T-helper 17 cell (primary cell): ENCODE results near the gene ANKRD13A. TPM values are rescaled to one million over a fixed set of nuclear protein-coding genes. Genes with fewer than 3 reads are reported as not detected.
"Not testable (repeated sequence)": the region's sequence is repeated elsewhere in the genome, so short reads cannot be mapped to it uniquely, and the experiment has no call there.

Source experiments
- ATAC-seq: fragments of 150-1000 bp; cut with Tn5 transposase; 2 replicates; pipeline ENCODE4 v1.10.0; 2021; ENCODE audit warnings: mild to moderate bottlenecking, moderate library complexity
- DNase-seq, 3 donors: peaks; one replicate each; pipeline versions ENCODE4 v3.0.0 to v3.0.0-alpha.2; 2020 to 2021
- H3K9me3 ChIP-seq: one replicate; pipeline ENCODE4 v1.7.0; 2013; ENCODE audit warnings: low read length, mild to moderate bottlenecking; ENCODE audit not compliant: control insufficient read depth, poor library complexity, severe bottlenecking
- H3K27ac Mint-ChIP-seq: one replicate; pipeline ENCODE4 v1.8.0; 2022; ENCODE audit warnings: mild to moderate bottlenecking, moderate library complexity, mixed read lengths
- H3K27me3 Mint-ChIP-seq: one replicate; pipeline ENCODE4 v1.8.0; 2022; ENCODE audit warnings: mixed read lengths
- H3K36me3 Mint-ChIP-seq: one replicate; pipeline ENCODE4 v1.8.0; 2022; ENCODE audit warnings: low read depth, mixed read lengths
- H3K4me1 Mint-ChIP-seq: one replicate; pipeline ENCODE4 v1.8.0; 2022; ENCODE audit warnings: mild to moderate bottlenecking, mixed read lengths
- H3K4me3 Mint-ChIP-seq: one replicate; pipeline ENCODE4 v1.8.0; 2022; ENCODE audit warnings: mild to moderate bottlenecking, moderate library complexity, mixed read lengths
- total RNA-seq, 4 donors: library from RNA in 2 of 4; stranded (reverse) in 2 of 4; gene quantifications; one replicate each; pipeline ENCODE4 v1.2.3 and lab custom pipeline; 2022 to 2026

ANKRD13A gene
- total RNA-seq, 2 donors from 2014 or later, result 78.8 to 87.5 TPM

DNA sequence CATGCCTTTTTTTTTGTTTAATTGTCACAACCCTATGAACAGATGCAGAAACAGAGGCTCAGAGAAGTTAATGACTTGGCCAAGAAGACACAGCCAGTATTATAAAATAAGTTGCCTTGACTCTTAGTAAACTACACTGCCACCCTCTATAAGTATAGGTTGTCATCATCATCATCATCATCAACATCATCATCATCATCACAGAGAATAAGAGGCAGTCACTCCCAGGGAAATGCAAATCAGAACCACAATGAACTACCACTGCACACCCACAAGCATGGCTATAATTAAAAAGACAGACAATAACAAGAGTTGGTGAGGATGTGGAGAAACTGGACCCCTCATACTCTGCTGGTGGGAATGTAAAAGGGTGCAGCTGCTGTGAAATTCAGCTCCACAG is 72.3 kb downstream of the ANKRD13A start:
- Mint-ChIP-seq H3K4me1 (peaks cover 21% of the 10 kb centered on the region), H3K4me3 (no peak overlapping the region), H3K27me3 (no peaks in the 10 kb centered on the region), H3K36me3 (no peaks in the 10 kb centered on the region), H3K27ac (peak overlapping the region; percentile 72)
- ATAC-seq, result no peak
- DNase-seq, result no peak
- H3K9me3 ChIP-seq, result no peaks in the 10 kb centered on the region

DNA sequence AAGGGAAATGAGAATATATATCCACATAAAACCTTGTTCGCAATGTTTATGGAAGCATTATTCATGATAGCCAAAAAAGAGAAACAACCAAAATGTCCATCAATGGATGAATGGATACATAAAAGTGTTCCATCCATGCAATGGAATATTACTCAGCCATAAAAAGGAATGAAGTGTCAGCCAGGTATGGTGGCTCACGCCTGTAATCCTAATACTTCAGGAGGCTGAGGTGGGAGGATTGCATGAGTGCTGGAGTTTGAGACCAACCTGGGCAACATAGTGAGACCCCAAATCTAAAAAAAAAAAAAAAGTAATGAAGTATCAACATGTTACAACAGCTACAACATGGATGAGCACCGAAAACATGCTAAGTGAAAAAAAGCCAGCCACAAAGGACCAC is 72.7 kb downstream of the ANKRD13A start:
- no peaks in the 10 kb centered on the region for H3K9me3 ChIP-seq
- DNase-seq (no peak), ATAC-seq (no peak)
- H3K27ac Mint-ChIP-seq, result peak overlapping the region; percentile 72
- no peaks in the 10 kb centered on the region for H3K27me3 Mint-ChIP-seq
- peaks cover 23% of the 10 kb centered on the region for H3K4me1 Mint-ChIP-seq
- no peaks in the 10 kb centered on the region for H3K36me3 Mint-ChIP-seq
- H3K4me3 Mint-ChIP-seq, result peak overlapping the region; percentile 92

DNA sequence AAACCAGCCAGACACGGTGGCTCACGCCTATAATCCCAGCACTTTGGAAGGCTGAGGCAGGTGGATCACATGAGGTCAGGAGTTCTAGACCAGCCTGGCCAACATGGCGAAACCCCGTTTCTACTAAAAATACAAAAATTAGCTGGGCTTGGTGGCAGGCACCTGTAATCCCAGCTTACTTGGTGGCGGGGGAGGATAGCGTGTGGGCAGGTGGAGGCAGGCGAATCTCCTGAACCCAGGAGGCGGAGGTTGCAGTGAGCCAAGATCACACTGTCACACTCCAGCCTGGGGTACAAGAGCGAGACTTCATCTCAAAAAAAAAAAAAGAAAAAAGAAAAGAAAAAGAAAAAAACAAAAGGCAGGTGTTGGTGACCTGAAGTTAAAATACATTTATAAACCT is 73.4 kb downstream of the ANKRD13A start:
- Mint-ChIP-seq H3K4me1 (peaks cover 24% of the 10 kb centered on the region), H3K4me3 (peak overlapping the region; percentile 92), H3K27ac (peak overlapping the region; percentile 72)
- not testable (repeated sequence) for H3K27me3 Mint-ChIP-seq, H3K36me3 Mint-ChIP-seq, H3K9me3 ChIP-seq, ATAC-seq, DNase-seq

DNA sequence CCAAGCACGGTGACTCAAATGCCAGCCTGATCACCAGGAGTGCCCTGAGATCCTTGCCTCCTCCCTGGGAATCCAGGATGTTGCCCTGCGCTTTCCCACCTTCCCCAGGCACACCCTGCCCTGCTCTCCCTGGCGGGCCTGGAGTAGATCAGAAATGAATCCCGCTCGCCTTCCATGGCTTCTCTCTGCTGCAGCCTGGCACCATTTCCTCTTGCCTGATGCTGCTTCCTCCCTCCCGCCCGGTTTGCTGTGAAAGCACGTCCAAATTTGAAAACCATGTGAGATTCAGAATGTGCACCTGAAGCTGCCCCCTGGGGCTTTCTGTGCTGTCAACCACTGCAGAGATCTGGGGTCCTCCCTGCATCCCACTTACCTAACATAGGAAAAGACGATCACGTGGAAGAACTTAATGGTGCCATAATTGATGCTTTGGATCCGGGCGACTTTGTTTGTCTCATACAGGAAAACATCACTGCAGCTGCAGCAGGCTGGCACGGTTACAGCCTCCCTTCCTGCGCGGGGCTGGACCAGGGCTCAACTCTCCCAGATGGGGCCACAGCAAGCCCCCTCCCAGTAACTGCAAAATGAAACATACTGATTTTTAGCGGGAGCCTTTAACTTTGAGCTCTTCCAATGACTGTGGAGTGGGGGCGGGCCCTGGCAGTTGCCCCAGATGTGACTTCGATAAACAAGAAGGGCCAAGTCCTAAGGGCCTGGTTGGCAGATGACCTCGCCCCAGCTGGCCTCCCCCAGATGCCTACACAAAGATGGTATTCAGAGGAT is 74.0 kb downstream of the ANKRD13A start:
- Mint-ChIP-seq H3K27ac (peak overlapping the region; percentile 73), H3K36me3 (no peaks in the 10 kb centered on the region), H3K4me3 (peak overlapping the region; percentile 92), H3K4me1 (peaks cover 24% of the 10 kb centered on the region), H3K27me3 (no peaks in the 10 kb centered on the region)
- DNase-seq (peak in 1 of 3 donors; percentile 11), ATAC-seq (peak; percentile 74)
- no peaks in the 10 kb centered on the region for H3K9me3 ChIP-seq

DNA sequence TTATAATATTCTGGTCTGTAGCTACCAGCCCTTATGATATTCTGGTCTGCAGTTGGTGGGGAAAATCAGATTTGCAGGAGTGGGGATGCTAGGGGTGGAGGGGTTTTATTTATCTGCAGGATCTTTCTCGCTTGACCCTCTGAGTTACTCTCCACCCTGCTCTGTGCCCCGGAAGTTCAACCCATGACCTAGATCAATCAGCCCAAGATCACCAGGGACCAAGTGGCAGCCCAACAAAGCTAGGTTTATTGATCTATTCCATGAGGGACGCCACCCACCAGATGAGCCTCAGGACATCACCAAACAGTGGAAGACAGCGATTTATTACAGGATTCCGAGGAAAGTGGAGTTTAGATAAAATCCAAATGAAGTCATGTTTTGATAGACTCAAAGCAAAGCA is 74.9 kb downstream of the ANKRD13A start:
- Mint-ChIP-seq H3K4me3 (no peak overlapping the region), H3K27me3 (no peaks in the 10 kb centered on the region), H3K27ac (peak overlapping the region; percentile 73), H3K36me3 (no peaks in the 10 kb centered on the region), H3K4me1 (peaks cover 27% of the 10 kb centered on the region)
- ATAC-seq (no peak), DNase-seq (no peak)
- no peaks in the 10 kb centered on the region for H3K9me3 ChIP-seq

DNA sequence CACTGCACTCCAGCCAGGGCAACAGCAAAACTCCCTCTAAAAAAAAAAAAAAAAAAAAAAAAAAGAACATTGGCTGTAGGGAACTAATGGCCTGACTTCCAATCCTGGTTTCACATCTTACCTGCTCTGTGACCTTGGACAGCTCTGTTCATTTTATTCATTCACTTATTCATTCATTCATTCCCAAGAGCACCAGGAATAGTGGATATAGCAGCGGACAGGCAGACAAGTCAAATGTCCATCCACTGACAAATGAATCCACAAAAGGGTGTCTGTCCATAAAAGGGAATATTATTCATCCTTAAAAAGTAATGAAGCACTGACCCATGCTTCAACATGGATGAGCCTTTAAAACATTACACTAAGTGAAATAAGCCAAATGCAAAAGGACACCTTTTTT is 76.7 kb downstream of the ANKRD13A start:
- no peak overlapping the region for H3K4me3 Mint-ChIP-seq
- H3K9me3 ChIP-seq, result no peaks in the 10 kb centered on the region
- ATAC-seq (no peak), DNase-seq (no peak)
- H3K36me3 Mint-ChIP-seq, result peaks cover 2% of the 10 kb centered on the region
- H3K27me3 Mint-ChIP-seq, result no peaks in the 10 kb centered on the region
- H3K27ac Mint-ChIP-seq, result no peak overlapping the region
- H3K4me1 Mint-ChIP-seq, result peaks cover 39% of the 10 kb centered on the region

DNA sequence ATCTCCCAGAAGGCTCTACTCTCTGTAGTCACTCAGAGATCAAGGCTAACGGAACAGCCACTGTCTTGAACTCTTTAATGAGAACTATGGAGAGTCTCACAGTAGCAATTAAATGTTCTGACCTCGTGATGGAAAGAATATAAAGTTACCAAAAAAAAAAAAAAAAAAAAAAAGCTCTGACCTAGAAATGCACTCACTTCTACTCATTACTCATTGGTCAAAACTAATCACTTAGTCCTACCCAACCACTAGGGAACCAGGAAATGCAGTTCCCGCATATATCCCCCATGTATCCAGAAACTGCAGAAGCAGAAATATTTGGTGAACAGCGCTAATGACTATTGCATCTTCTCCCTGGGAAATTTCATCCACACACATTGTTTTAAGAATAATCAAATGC is 78.6 kb downstream of the ANKRD13A start:
- no peak overlapping the region for H3K27ac Mint-ChIP-seq
- H3K4me1 Mint-ChIP-seq, result peaks cover 30% of the 10 kb centered on the region
- DNase-seq, result no peak
- H3K36me3 Mint-ChIP-seq, result peaks cover 2% of the 10 kb centered on the region
- no peaks in the 10 kb centered on the region for H3K27me3 Mint-ChIP-seq
- no peak for ATAC-seq
- no peak overlapping the region for H3K4me3 Mint-ChIP-seq
- H3K9me3 ChIP-seq, result no peaks in the 10 kb centered on the region

DNA sequence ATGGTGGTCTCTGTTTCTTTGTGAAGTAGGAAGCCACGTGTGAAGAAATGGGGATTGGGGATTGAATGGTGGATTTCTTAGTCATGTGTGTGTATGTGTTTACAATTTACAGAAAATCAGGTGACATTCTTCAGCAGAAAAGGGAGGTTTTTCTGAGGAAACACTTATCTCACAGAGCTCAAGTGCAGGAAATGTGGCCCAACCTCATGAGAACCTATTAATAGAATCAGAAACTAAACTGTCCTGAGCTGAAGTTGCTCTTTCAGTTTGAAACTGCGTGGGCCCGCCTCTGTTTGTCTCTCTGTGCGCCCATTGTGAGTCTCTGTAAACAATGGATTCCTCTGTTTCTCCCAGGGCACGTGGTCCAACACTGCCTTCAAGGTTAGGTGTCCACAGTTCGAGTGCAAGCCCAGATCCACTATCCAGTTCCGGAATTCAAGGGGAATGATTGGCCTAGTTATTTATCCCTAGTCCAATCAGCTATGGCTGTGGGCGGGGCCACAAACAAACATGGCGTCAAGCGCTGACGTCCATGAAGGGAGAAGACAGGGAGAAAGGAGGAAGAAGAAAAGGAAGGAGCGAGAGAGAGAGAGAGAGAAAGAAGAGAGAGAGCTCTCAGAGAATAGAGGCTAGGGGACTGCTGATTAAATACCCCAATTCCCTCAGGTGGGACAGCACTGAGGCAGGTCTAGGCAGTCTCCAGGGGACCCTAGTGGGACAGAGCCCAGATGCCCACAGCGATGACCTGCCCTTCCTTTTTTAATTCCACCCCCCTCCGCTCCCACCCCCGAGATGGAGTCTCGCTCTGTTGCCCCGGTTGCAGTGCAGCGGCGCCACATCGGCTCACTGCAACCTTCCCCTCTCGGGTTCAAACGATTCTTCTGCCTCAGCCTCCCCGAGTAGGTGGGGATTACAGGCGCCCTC is 80.5 kb downstream of the ANKRD13A start:
- H3K36me3 Mint-ChIP-seq, result peaks cover 2% of the 10 kb centered on the region
- ATAC-seq (peak; percentile 96), DNase-seq (peak; percentile 44 to 56 (median 52))
- H3K9me3 ChIP-seq, result no peaks in the 10 kb centered on the region
- H3K27me3 Mint-ChIP-seq, result no peaks in the 10 kb centered on the region
- peaks cover 20% of the 10 kb centered on the region for H3K4me1 Mint-ChIP-seq
- peak overlapping the region; percentile 93 for H3K27ac Mint-ChIP-seq
- peak overlapping the region; percentile 70 for H3K4me3 Mint-ChIP-seq

DNA sequence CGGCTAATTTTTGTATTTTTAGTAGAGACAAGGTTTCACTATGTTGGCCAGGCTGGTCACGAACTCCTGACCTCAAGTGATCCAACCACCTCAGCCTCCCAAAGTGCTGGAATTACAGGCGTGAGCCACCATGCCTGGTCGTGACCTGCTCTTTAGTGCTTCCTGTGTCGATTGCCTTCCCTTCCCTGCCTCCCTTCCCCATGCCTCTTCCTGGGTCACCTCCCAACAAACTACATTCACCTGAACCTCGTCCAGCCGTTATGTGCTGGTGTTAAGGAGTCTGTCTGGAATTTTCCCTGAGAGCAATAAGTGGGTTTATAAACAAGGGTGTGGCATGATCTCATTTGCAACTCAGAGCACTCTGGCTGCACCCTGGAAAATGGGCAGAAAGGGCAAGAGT is 81.2 kb downstream of the ANKRD13A start:
- Mint-ChIP-seq H3K36me3 (peaks cover 2% of the 10 kb centered on the region), H3K27me3 (no peaks in the 10 kb centered on the region), H3K4me3 (no peak overlapping the region), H3K27ac (peak overlapping the region; percentile 93), H3K4me1 (peaks cover 19% of the 10 kb centered on the region)
- DNase-seq (no peak), ATAC-seq (no peak)
- H3K9me3 ChIP-seq, result no peaks in the 10 kb centered on the region

DNA sequence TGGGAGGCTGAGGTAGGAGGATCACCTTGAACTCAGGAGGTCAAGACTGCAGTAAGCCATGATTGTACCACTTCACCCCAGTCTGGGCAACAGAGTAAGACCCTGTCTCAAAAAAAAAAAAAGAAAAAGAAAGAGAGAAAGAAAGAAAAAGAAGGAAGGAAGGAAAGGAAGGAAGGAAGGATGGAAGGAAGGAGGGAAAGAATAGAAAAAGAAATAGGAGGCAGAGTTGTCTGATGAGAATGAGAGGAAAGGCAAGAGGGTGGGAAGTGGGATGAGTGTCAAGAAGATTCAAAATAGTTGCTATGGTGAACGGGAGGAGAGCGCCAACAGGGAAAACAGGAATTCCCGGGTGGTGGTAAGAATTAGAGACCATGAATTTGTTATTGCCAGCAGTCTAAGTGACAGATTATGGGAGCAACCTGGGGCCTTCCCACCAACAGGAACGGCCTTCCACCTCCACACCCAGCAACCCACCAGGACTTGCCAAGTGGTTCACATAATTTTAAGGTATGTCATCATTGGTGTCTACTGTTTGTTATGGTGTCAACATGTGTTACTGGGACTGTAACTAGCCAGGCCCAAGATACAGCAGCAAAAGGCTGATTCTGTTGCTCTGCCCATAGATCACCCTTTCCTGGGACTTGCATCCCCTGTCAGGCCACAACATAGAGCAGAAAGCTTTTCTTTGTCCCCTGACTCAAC is 85.2 kb downstream of the ANKRD13A start:
- H3K27me3 Mint-ChIP-seq, result peaks cover 6% of the 10 kb centered on the region
- DNase-seq (no peak), ATAC-seq (no peak)
- H3K27ac Mint-ChIP-seq, result no peak overlapping the region
- H3K4me1 Mint-ChIP-seq, result peaks cover 8% of the 10 kb centered on the region
- H3K4me3 Mint-ChIP-seq, result no peak overlapping the region
- H3K9me3 ChIP-seq, result no peaks in the 10 kb centered on the region
- H3K36me3 Mint-ChIP-seq, result peaks cover 2% of the 10 kb centered on the region

DNA sequence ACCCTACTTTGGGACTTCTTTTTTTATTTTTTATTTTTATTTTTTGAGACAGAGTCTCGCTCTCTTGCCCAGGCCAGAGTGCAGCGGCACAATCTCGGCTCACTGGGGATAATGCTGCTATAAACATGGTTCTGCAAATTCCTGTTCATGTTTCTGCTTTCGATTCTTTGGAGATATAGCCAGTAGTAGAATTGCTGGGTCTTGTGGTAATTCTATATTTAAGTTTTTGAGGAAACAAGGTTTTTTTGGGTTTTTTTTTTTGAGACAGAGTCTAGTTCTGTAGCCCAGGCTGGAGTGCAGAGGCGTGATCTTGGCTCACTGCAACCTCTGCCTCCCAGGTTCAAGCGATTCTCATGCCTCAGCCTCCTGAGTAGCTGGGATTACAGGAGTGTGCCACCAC is 89.0 kb downstream of the ANKRD13A start:
- not testable (repeated sequence) for H3K36me3 Mint-ChIP-seq, ATAC-seq, H3K27ac Mint-ChIP-seq, H3K4me3 Mint-ChIP-seq, H3K9me3 ChIP-seq, DNase-seq, H3K4me1 Mint-ChIP-seq
- H3K27me3 Mint-ChIP-seq, result peaks cover 14% of the 10 kb centered on the region

DNA sequence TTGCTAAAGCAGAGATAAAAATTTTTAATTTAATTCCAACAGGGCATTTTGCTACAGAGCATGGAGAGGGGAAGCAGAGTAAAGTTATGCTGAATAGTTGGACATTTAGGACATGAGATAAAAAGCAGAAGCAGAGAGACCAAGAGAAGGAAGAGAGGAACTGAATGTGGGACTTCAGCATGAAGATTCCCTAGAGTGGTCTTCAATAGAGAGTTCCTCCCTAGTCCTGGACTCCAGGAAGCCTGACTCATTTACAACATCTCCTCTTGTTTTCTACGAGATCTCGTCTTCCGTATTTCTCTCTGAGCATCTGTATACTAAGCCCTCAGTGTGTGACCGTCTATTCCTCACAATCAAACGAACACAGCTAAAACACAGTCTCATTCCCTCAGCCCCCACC is 89.7 kb downstream of the ANKRD13A start:
- Mint-ChIP-seq H3K27me3 (peaks cover 16% of the 10 kb centered on the region), H3K4me1 (no peaks in the 10 kb centered on the region), H3K27ac (no peak overlapping the region), H3K4me3 (no peak overlapping the region), H3K36me3 (peaks cover 4% of the 10 kb centered on the region)
- DNase-seq (no peak), ATAC-seq (no peak)
- H3K9me3 ChIP-seq, result no peaks in the 10 kb centered on the region
